ENCODE measurements around the gene ANKFN1. TPM values are rescaled to one million over a fixed set of nuclear protein-coding genes. Genes with fewer than 3 reads are reported as not detected.
A peak's percentile ranks its signal among the peaks of the same experiment; 100 is the strongest.

The ANKFN1 gene
- total RNA-seq, 1 donor from 2014 or later = not detected

GRCh38 chr17:56510554-56511342, 357.5 kb downstream of the ANKFN1 start:
- Mint-ChIP-seq H3K36me3 (ENCODE audit: insufficient read depth) (no peaks in the 10 kb centered on the region), H3K27ac (no peak overlapping the region), H3K9me3 (ENCODE audit: low read depth) (no peaks in the 10 kb centered on the region), H3K4me3 (ENCODE audit: low read depth) (no peak overlapping the region), H3K4me1 (ENCODE audit: low read depth) (no peaks in the 10 kb centered on the region), H3K27me3 (peaks cover 11% of the 10 kb centered on the region)
- peak; percentile 11 for DNase-seq (ENCODE audit: low spot score, unreplicated experiment)
- TF ChIP-seq, protein P1, sequence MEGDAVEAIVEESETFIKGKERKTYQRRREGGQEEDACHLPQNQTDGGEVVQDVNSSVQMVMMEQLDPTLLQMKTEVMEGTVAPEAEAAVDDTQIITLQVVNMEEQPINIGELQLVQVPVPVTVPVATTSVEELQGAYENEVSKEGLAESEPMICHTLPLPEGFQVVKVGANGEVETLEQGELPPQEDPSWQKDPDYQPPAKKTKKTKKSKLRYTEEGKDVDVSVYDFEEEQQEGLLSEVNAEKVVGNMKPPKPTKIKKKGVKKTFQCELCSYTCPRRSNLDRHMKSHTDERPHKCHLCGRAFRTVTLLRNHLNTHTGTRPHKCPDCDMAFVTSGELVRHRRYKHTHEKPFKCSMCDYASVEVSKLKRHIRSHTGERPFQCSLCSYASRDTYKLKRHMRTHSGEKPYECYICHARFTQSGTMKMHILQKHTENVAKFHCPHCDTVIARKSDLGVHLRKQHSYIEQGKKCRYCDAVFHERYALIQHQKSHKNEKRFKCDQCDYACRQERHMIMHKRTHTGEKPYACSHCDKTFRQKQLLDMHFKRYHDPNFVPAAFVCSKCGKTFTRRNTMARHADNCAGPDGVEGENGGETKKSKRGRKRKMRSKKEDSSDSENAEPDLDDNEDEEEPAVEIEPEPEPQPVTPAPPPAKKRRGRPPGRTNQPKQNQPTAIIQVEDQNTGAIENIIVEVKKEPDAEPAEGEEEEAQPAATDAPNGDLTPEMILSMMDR (IDR thresholded peaks at IDR 0.05; ENCODE audit: unreplicated experiment) = no peak

DNA sequence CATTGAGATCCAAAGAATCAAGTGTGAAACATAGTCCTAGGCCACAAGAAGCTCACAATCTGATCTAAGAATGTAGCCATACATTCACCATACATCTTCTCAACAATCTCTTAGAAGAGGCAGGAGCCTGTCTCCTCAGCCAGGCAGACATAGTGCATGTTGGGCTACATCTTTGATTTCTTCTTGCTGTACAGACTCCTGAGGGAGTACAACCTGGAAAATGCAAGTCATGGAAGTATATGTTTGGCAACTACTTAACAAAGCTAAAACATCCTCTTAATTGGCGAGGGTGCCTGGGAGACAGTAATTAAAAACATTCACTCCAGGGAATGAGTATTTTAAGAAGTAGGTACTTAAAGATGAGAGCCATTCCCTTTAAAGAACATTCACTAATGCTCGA, 361.0 kb downstream of the ANKFN1 start:
- Mint-ChIP-seq H3K9me3 (ENCODE audit: low read depth) (no peaks in the 10 kb centered on the region), H3K36me3 (ENCODE audit: insufficient read depth) (no peaks in the 10 kb centered on the region), H3K27me3 (peaks cover 8% of the 10 kb centered on the region), H3K4me1 (ENCODE audit: low read depth) (peaks cover under 1% of the 10 kb centered on the region), H3K4me3 (ENCODE audit: low read depth) (no peak overlapping the region), H3K27ac (no peak overlapping the region)
- DNase-seq (ENCODE audit: low spot score, unreplicated experiment) = no peak
- TF ChIP-seq, protein P1 (IDR thresholded peaks at IDR 0.05; ENCODE audit: unreplicated experiment) = no peak

GRCh38 chr17:56514899-56515298, 361.6 kb downstream of the ANKFN1 start:
- H3K27ac Mint-ChIP-seq = no peak overlapping the region
- TF ChIP-seq, protein P1 (IDR thresholded peaks at IDR 0.05; ENCODE audit: unreplicated experiment) = no peak
- peaks cover 8% of the 10 kb centered on the region for H3K27me3 Mint-ChIP-seq
- H3K36me3 Mint-ChIP-seq (ENCODE audit: insufficient read depth) = no peaks in the 10 kb centered on the region
- no peaks in the 10 kb centered on the region for H3K9me3 Mint-ChIP-seq (ENCODE audit: low read depth)
- peaks cover 2% of the 10 kb centered on the region for H3K4me1 Mint-ChIP-seq (ENCODE audit: low read depth)
- DNase-seq (ENCODE audit: low spot score, unreplicated experiment) = no peak
- H3K4me3 Mint-ChIP-seq (ENCODE audit: low read depth) = no peak overlapping the region

- TF ChIP-seq, protein P1 (IDR thresholded peaks at IDR 0.05; ENCODE audit: unreplicated experiment) = no peak
- Mint-ChIP-seq H3K4me1 (ENCODE audit: low read depth) (peaks cover 2% of the 10 kb centered on the region), H3K27ac (no peak overlapping the region)
Observed at GRCh38 chr17:56521414-56522141, 368.3 kb downstream of the ANKFN1 start.

GRCh38 chr17:56523042-56523441, 369.8 kb downstream of the ANKFN1 start:
- H3K27me3 Mint-ChIP-seq = peaks cover 4% of the 10 kb centered on the region
- no peak overlapping the region for H3K4me3 Mint-ChIP-seq (ENCODE audit: low read depth)
- no peaks in the 10 kb centered on the region for H3K36me3 Mint-ChIP-seq (ENCODE audit: insufficient read depth)
- H3K9me3 Mint-ChIP-seq (ENCODE audit: low read depth) = no peaks in the 10 kb centered on the region
- TF ChIP-seq, protein P1 (IDR thresholded peaks at IDR 0.05; ENCODE audit: unreplicated experiment) = no peak
- no peak for DNase-seq (ENCODE audit: low spot score, unreplicated experiment)
- peaks cover 2% of the 10 kb centered on the region for H3K4me1 Mint-ChIP-seq (ENCODE audit: low read depth)
- no peak overlapping the region for H3K27ac Mint-ChIP-seq

More at GRCh38 chr17:56521414-56522141, 368.3 kb downstream of the ANKFN1 start:
- DNase-seq (ENCODE audit: low spot score, unreplicated experiment) = no peak
- Mint-ChIP-seq H3K36me3 (ENCODE audit: insufficient read depth) (no peaks in the 10 kb centered on the region), H3K27me3 (peaks cover 8% of the 10 kb centered on the region), H3K4me3 (ENCODE audit: low read depth) (no peak overlapping the region), H3K9me3 (ENCODE audit: low read depth) (no peaks in the 10 kb centered on the region)
